K562 (cell line): ENCODE measurements around the gene HOXA10. TPM values are rescaled to one million over a fixed set of nuclear protein-coding genes. Genes with fewer than 3 reads are reported as not detected.

ENCODE experiments used
- ATAC-seq: fragments of 200-7000 bp; cut with Tn5 transposase; 3 replicates; pipeline ENCODE4 v1.9.1; 2020; ENCODE audit warnings: moderate library complexity
- BruUV-seq: library from RNA; stranded (reverse); fragments of 400-500 nt; replicated peaks from 2 replicates; lab custom pipeline; 2021; lab: Mats Ljungman, UMichigan
- CTCF ChIA-PET: fragments of 300-600 bp; formaldehyde crosslinking; extraction: SDS; loops from one replicate; lab custom pipeline; 2021; ENCODE audit warnings: low intra/inter-chr PET ratio; lab: Yijun Ruan, JAX
- POLR2A ChIA-PET: fragments of 300-600, 350-650 bp; sonication (Branson Sonifier 250); formaldehyde crosslinking; extraction: SDS; loops from one replicate; lab custom pipeline; 2021; ENCODE audit warnings: antibody characterized with exemption, inconsistent platforms; lab: Yijun Ruan, JAX
- DNase-seq, 4 experiments: peaks; one replicate each; pipeline versions ENCODE4 v3.0.0 to v3.0.0-alpha.2; 2011 to 2018; ENCODE audit warnings: low spot score in 3 of 4, mixed read lengths in 3 of 4; ENCODE audit errors: extremely low read depth in 1 of 4
- FAIRE-seq: peaks from 2 replicates; lab custom pipeline; 2011; peaks lifted over from hg19 to GRCh38; lab: Jason Lieb, UNC
- H2AFZ ChIP-seq: 2 replicates; pipeline ENCODE4 v1.6.0; 2011; ENCODE audit warnings: low read depth, low read length, control low read depth, inconsistent platforms
- H3K27ac ChIP-seq: fragments of 200-600 bp; 3 replicates; pipeline ENCODE4 v1.8.0; 2011; ENCODE audit warnings: low read depth, mild to moderate bottlenecking, control low read depth, inconsistent platforms, low read length, moderate library complexity, mixed read lengths; ENCODE audit errors: extremely low read depth
- H3K27me3 ChIP-seq, 2 experiments: fragments of 300-600 bp in 1 of 2; 2 replicates in 1 of 2; 3 replicates in 1 of 2; pipeline versions ENCODE4 v1.6.0 to v1.8.0; 2011; ENCODE audit warnings: inconsistent platforms in 2 of 2, low read length in 2 of 2, mild to moderate bottlenecking in 1 of 2, mixed read lengths in 1 of 2, moderate library complexity in 1 of 2; ENCODE audit not compliant: control insufficient read depth in 2 of 2, insufficient read depth in 2 of 2
- H3K36me3 ChIP-seq: fragments of 300-600 bp; 3 replicates; pipeline ENCODE4 v1.8.0; 2011; ENCODE audit warnings: mild to moderate bottlenecking, low read length, inconsistent platforms; ENCODE audit not compliant: control insufficient read depth, insufficient read depth
- H3K4me1 ChIP-seq, 2 experiments: fragments of 200-600 bp in 1 of 2; replicated peaks in 1 of 2; 2 replicates in 1 of 2; 3 replicates in 1 of 2; pipeline versions ENCODE4 v1.5.1 to v1.8.0; 2011; ENCODE audit warnings: inconsistent platforms in 2 of 2, low read length in 2 of 2, mild to moderate bottlenecking in 1 of 2, mixed read lengths in 1 of 2, moderate library complexity in 1 of 2; ENCODE audit not compliant: control insufficient read depth in 2 of 2, insufficient read depth in 2 of 2
- H3K4me2 ChIP-seq: 2 replicates; pipeline ENCODE4 v1.6.1; 2011; ENCODE audit warnings: low read length, control low read depth, inconsistent platforms, mixed read lengths; ENCODE audit not compliant: insufficient read depth
- H3K4me3 ChIP-seq: fragments of 200-600 bp; sonication (generic), shearing (Covaris generic); 2 replicates; pipeline ENCODE4 v1.5.1; 2016; ENCODE audit warnings: control low read depth, inconsistent platforms
- H3K79me2 ChIP-seq: fragments of 200-600 bp; 3 replicates; pipeline ENCODE4 v1.8.0; 2011; ENCODE audit warnings: low read length, inconsistent platforms; ENCODE audit not compliant: control insufficient read depth, insufficient read depth
- H3K9ac ChIP-seq, 2 experiments: 2 replicates each; pipeline versions ENCODE4 v1.6.0 to v1.6.1; 2011; ENCODE audit warnings: low read depth in 2 of 2, low read length in 2 of 2, control low read depth in 1 of 2, inconsistent platforms in 1 of 2, mild to moderate bottlenecking in 1 of 2, mixed read lengths in 1 of 2; ENCODE audit not compliant: insufficient read depth in 1 of 2
- H3K9me1 ChIP-seq: one replicate; pipeline ENCODE4 v1.6.0; 2011; ENCODE audit warnings: inconsistent platforms, mild to moderate bottlenecking, low read length, moderate library complexity; ENCODE audit not compliant: control insufficient read depth, insufficient read depth
- H3K9me3 ChIP-seq: replicated peaks from 2 replicates; pipeline ENCODE4 v1.5.1; 2011; ENCODE audit warnings: low read depth, low read length, inconsistent platforms; ENCODE audit not compliant: control insufficient read depth, insufficient read depth
- H4K20me1 ChIP-seq: replicated peaks from 2 replicates; pipeline ENCODE4 v1.6.1; 2011; ENCODE audit warnings: low read length, inconsistent platforms, mixed read lengths; ENCODE audit not compliant: control insufficient read depth, insufficient read depth
- ARID2 ChIP-seq: fragments of 450-650 bp; IDR thresholded peaks from 2 replicates; pipeline ENCODE4 v1.6.1; 2017; ENCODE audit warnings: antibody characterized with exemption, mild to moderate bottlenecking
- BMI1 ChIP-seq: fragments of 150-350 bp; IDR thresholded peaks from 2 replicates; pipeline ENCODE4 v1.6.1; 2014; ENCODE audit warnings: low read length
- C11orf30 ChIP-seq: fragments of 450-650 bp; IDR thresholded peaks from 2 replicates; pipeline ENCODE4 v1.6.1; 2016; ENCODE audit warnings: low read depth, mild to moderate bottlenecking
- CC2D1A ChIP-seq: fragments of 450-650 bp; IDR thresholded peaks from 2 replicates; pipeline ENCODE4 v1.6.1; 2017; ENCODE audit warnings: mild to moderate bottlenecking
- DPF2 ChIP-seq: fragments of 450-650 bp; IDR thresholded peaks from 2 replicates; pipeline ENCODE4 v1.6.1; 2016
- HBP1 ChIP-seq: fragments of 450-650 bp; formaldehyde crosslinking; IDR thresholded peaks from 2 replicates; pipeline ENCODE4 v1.4.0; 2022; ENCODE audit warnings: missing genetic modification characterization
- KHSRP ChIP-seq: fragments of 450-650 bp; IDR thresholded peaks from 2 replicates; pipeline ENCODE4 v1.6.1; 2017
- KLF10 ChIP-seq: fragments of 250-450 bp; sonication (Bioruptor Pico); IDR thresholded peaks from 2 replicates; pipeline ENCODE4 v1.6.1; 2021; ENCODE audit warnings: matching md5 sums
- MCM3 ChIP-seq: fragments of 450-650 bp; IDR thresholded peaks from 2 replicates; pipeline ENCODE4 v1.6.1; 2016
- SIRT6 ChIP-seq: IDR thresholded peaks from one replicate; pipeline ENCODE4 v1.6.1; 2012; ENCODE audit warnings: low read depth, mild to moderate bottlenecking, control low read depth, inconsistent platforms, low read length, moderate library complexity
- SMC3 ChIP-seq: conservative IDR thresholded peaks from 2 replicates; pipeline ENCODE4 v1.6.1; 2011; ENCODE audit warnings: low read depth, low read length, improper control_type of control experiment; ENCODE audit not compliant: insufficient read depth
- ZNF384 ChIP-seq: IDR thresholded peaks from 2 replicates; pipeline ENCODE4 v1.6.1; 2012; ENCODE audit warnings: low read depth, low read length, improper control_type of control experiment
- ZNF507 ChIP-seq: conservative IDR thresholded peaks from 2 replicates; pipeline ENCODE4 v1.6.1; 2017; ENCODE audit warnings: missing genetic modification characterization, missing compliant biosample characterization
- ZNF785 ChIP-seq: fragments of 250-450 bp; sonication (Bioruptor Pico); IDR thresholded peaks from 2 replicates; pipeline ENCODE4 v1.4.0; 2020; ENCODE audit warnings: mild to moderate bottlenecking
- WGBS: fragments of 100-300 bp; shearing (Covaris generic); methylation state at CpG from one replicate; pipeline ENCODE4 v1.1.6; 2016; ENCODE audit warnings: low coverage, mixed read lengths; ENCODE audit not compliant: insufficient coverage; ENCODE audit errors: missing lambda C conversion rate; 5-methylcytosine and 5-hydroxymethylcytosine counted together
- in situ Hi-C: fragments of 300-500 bp; cut with MboI; formaldehyde crosslinking; loops from 4 replicates; pipeline ENCODE4 v1.15.0; 2018; ENCODE audit warnings: inconsistent platforms, mixed read lengths
- intact Hi-C: fragments of 100-400 bp; cut with micrococcal nuclease; formaldehyde crosslinking; loops from 2 replicates; pipeline ENCODE4 v1.14.2; 2022
- polyA plus RNA-seq, 8 experiments: library from polyadenylated mRNA; depleted of rRNA in 4 of 8; stranded (reverse) in 5 of 8; unstranded in 3 of 8; fragments of >200 nt; fragmentation: Nextera tagmentation in 2 of 8; fragmentation: Illumina TruSeq in 1 of 8; extraction: Ambion mirVana in 2 of 8; extraction: Trizol in 1 of 8; gene quantifications; 2 replicates each; pipeline versions ENCODE4 v1.2.1 to v1.2.3, GENCODE V29; 2011 to 2014; ENCODE audit warnings: inconsistent platforms in 1 of 8, missing spikeins in 1 of 8
- total RNA-seq, 7 experiments: library from RNA; depleted of rRNA in 6 of 7; stranded (reverse); fragments of >200 nt in 6 of 7; fragmentation: Illumina TruSeq in 2 of 7; extraction: Trizol in 2 of 7; gene quantifications; 2 replicates each; pipeline versions ENCODE4 v1.2.1 to v1.2.3, GENCODE V29; 2011 to 2021; ENCODE audit warnings: low replicate concordance in 1 of 7
- TF ChIP-seq, protein P1 (sequence below): fragments of 250-450 bp; sonication (Bioruptor Pico); IDR thresholded peaks from 2 replicates; pipeline ENCODE4 v1.5.0; 2022; ENCODE audit warnings: mild to moderate bottlenecking
- TF ChIP-seq, protein P2 (sequence below), 3 experiments: IDR thresholded peaks in 2 of 3; conservative IDR thresholded peaks in 1 of 3; 2 replicates each; pipeline ENCODE4 v1.5.1; 2011 to 2012; ENCODE audit warnings: low read length in 3 of 3, mild to moderate bottlenecking in 3 of 3, control low read depth in 2 of 3, improper control_type of control experiment in 1 of 3, inconsistent platforms in 1 of 3, low read depth in 1 of 3, mixed read lengths in 1 of 3, moderate library complexity in 1 of 3; ENCODE audit not compliant: insufficient read depth in 2 of 3

The HOXA10 gene
- total and polyA plus RNA-seq, 9 of the 15 experiments (the other 6 are each of a cell fraction or from before 2014, with no cell fraction given) = not detected

DNA sequence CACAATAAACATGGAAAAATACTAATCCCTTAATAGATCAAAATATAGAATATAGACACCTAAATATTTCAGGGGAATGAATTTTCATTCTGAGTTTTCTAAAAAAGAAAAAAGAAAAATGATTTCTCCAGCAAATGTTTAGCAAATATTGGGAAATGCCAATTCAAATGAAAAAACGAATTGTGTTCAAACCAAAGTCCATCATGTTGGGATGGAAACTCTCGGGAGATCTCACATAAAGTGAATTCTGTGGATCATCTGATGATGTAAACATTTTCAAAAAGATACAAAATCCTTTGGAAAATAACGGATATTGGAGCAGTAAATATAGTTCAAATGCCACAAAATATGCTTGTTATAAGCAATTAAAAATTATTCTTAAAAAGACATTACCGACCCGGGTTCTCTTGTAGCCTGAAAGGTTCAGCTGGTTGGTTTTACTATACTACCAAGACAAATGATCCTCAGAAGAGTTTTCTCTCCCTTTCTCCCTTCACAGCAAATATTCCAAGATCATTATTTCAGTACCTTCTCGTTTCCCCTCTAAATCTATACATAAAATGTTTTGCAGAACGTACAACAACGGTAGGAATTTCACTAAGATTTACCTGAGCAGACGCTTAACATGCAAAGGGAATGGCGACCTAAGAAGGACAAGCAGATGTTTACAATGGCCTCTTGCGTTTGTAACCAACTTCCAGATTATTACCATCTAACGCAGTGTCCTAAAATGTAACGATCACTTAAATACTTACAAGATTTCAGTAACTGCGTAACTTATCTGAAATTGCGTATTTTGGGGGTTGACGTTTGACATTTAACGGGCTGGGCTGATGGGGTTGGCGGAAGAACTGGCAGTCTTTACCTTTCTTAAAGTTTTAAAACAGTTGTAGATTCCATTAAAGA is 23.3 kb upstream of the HOXA10 start (continued):
- no peak for TF ChIP-seq ZNF507
- TF ChIP-seq, protein P1, sequence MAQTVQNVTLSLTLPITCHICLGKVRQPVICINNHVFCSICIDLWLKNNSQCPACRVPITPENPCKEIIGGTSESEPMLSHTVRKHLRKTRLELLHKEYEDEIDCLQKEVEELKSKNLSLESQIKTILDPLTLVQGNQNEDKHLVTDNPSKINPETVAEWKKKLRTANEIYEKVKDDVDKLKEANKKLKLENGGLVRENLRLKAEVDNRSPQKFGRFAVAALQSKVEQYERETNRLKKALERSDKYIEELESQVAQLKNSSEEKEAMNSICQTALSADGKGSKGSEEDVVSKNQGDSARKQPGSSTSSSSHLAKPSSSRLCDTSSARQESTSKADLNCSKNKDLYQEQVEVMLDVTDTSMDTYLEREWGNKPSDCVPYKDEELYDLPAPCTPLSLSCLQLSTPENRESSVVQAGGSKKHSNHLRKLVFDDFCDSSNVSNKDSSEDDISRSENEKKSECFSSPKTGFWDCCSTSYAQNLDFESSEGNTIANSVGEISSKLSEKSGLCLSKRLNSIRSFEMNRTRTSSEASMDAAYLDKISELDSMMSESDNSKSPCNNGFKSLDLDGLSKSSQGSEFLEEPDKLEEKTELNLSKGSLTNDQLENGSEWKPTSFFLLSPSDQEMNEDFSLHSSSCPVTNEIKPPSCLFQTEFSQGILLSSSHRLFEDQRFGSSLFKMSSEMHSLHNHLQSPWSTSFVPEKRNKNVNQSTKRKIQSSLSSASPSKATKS = no peak
- TF ChIP-seq DPF2 = no peak

GRCh38 chr7:27196287-27196767 is 22.2 kb upstream of the HOXA10 start:
- no peaks in the 10 kb centered on the region for H3K9me3 ChIP-seq
- no peak overlapping the region for H3K27ac ChIP-seq
- ChIA-PET POLR2A (interaction anchor here (0.7 kb wide), 1 partner anchor 9 kb away, joined by 6 read pairs; no protein-coding TSS in a partner anchor), CTCF (interaction anchor here (0.5 to 2.8 kb wide), 7 partner anchors 380 to 824 kb away, joined by 3 to 25 read pairs (median 4); no protein-coding TSS in a partner anchor)
- H3K36me3 ChIP-seq = no peaks in the 10 kb centered on the region
- peaks cover 23 to 49% of the 10 kb centered on the region in 2 experiments for H3K27me3 ChIP-seq
- WGBS = under 1% methylated on average over 6 of the region's 6 CpGs
- ATAC-seq = peak; percentile 73
- no TSS peak for BruUV-seq
- H3K9me1 ChIP-seq = no peaks in the 10 kb centered on the region
- peak; percentile 65 to 77 (median 70) for DNase-seq
- H2AFZ ChIP-seq = no peak overlapping the region
- in situ Hi-C loops = no loop called here
- no peak overlapping the region for H3K4me3 ChIP-seq
- H4K20me1 ChIP-seq = no peaks in the 10 kb centered on the region
- intact Hi-C loops = loop anchor here (1.0 to 5.0 kb wide), 5 partner anchors 381 to 896 kb away; no protein-coding TSS in a partner anchor
- peaks cover 0 to 20% of the 10 kb centered on the region in 2 experiments; a peak in 1 of 5 replicates for H3K4me1 ChIP-seq
- peak; percentile 97 for FAIRE-seq
- H3K79me2 ChIP-seq = no peaks in the 10 kb centered on the region
- H3K9ac ChIP-seq = no peak overlapping the region
- H3K4me2 ChIP-seq = no peak overlapping the region
- no peak for TF ChIP-seq ZNF785
- TF ChIP-seq, protein P2, sequence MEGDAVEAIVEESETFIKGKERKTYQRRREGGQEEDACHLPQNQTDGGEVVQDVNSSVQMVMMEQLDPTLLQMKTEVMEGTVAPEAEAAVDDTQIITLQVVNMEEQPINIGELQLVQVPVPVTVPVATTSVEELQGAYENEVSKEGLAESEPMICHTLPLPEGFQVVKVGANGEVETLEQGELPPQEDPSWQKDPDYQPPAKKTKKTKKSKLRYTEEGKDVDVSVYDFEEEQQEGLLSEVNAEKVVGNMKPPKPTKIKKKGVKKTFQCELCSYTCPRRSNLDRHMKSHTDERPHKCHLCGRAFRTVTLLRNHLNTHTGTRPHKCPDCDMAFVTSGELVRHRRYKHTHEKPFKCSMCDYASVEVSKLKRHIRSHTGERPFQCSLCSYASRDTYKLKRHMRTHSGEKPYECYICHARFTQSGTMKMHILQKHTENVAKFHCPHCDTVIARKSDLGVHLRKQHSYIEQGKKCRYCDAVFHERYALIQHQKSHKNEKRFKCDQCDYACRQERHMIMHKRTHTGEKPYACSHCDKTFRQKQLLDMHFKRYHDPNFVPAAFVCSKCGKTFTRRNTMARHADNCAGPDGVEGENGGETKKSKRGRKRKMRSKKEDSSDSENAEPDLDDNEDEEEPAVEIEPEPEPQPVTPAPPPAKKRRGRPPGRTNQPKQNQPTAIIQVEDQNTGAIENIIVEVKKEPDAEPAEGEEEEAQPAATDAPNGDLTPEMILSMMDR (IDR thresholded peaks at IDR 0.05 in 2 of 3, conservative IDR thresholded peaks at IDR 0.05 in 1 of 3; ENCODE audit: insufficient read depth in 2 of 3, low read depth in 1 of 3, low read length in 3 of 3) = peak; percentile 66 to 84 (median 76)
- peak; percentile 59; the same call in 1 of the 2 replicates for TF ChIP-seq CC2D1A
- TF ChIP-seq MCM3 = no peak
- TF ChIP-seq SIRT6 = no peak
- peak; percentile 81 for TF ChIP-seq ARID2
- TF ChIP-seq BMI1 = peak; percentile 44; the same call in 1 of the 2 replicates
- TF ChIP-seq ZNF384 = 0 out of 2 replicates have a peak, but pooled peaks have one; percentile 41
- TF ChIP-seq KHSRP = no peak
- no peak for TF ChIP-seq HBP1 (CRISPR knock-in tag)
- TF ChIP-seq SMC3 = peak; percentile 91
- no peak for TF ChIP-seq C11orf30
- no peak for TF ChIP-seq KLF10 (CRISPR knock-in tag)
